Stimulated activated CD4-positive, alpha-beta T cell treated with anti-CD3 and anti-CD28 coated beads, Interleukin-1b, Interleukin-23, amount 100 ng/mL, for 48 hours (primary cell): ENCODE measurements around the gene ERCC3.
"Not testable (repeated sequence)": the region's sequence is repeated elsewhere in the genome, so short reads cannot be mapped to it uniquely, and the experiment has no call there.

Experiments used
- DNase-seq: peaks from one replicate; pipeline ENCODE4 v3.0.0-alpha.2; 2020

ERCC3 gene

DNA sequence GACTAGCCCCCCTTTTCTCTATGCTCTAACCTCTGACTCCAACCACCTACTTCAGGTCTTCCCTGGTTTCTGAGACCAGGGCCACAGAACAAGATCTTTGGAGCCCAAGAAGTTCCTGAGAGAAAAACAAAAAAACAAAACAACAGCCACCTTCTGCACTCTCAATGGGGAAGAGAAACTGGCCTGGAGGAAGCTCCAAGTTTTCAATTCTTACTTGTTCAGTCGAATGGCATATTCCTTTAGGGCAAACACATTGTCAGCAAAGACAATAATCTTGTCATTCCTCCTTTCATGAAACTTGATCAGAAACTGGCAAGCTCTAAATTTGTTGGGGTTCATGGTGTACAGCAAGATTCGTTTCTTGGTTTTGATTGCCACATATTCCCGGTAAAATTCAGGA is 15.0 kb downstream of the ERCC3 start:
- DNase-seq = no peak

- no peak for DNase-seq
Observed at GRCh38 chr2:127277028-127277427, 16.9 kb downstream of the ERCC3 start.

DNA sequence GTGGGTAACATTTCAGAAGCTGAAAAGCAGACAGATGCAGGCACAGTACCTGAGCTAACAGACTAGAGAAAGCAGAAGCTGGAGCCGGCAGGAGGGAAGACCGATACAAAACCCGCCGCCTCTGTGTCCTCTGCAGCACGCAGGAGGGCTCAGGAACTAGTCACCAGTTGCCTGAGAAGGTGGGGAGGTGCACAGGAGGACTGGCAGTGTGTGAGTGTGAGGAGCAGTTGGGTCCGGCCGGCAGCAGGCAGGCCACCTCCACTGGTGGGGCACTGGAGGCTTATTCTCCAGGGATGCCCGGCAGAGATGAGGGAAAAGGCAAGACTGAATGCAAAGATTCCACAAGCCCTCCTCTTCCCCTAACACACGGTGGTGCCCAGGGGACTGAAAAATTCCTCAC is 18.2 kb downstream of the ERCC3 start:
- DNase-seq = no peak

GRCh38 chr2:127275356-127275755 is 18.6 kb downstream of the ERCC3 start:
- no peak for DNase-seq

GRCh38 chr2:127270663-127271062 is 23.3 kb downstream of the ERCC3 start:
- no peak for DNase-seq

GRCh38 chr2:127261804-127262406 is 32.0 kb downstream of the ERCC3 start:
- no peak for DNase-seq

DNA sequence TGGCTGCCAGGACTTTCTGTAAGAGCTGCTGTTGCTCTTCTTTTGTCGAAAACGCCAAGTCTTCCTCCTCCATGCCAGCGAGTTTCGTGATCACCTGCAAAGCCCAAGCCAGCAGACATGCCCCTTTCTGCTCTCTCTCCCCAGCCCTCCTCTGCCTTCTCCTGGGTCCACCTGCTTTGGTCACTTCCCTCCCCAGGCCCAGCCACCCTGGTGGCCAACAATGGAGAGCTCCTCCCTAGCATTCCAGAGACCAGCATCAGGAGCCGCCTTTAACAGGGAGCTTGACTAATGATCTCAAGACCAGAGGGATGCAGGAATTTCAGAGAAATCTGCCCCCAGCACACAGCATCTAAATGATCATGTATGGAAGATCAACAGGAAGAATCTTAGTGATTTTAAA is 34.6 kb downstream of the ERCC3 start:
- DNase-seq = no peak

DNA sequence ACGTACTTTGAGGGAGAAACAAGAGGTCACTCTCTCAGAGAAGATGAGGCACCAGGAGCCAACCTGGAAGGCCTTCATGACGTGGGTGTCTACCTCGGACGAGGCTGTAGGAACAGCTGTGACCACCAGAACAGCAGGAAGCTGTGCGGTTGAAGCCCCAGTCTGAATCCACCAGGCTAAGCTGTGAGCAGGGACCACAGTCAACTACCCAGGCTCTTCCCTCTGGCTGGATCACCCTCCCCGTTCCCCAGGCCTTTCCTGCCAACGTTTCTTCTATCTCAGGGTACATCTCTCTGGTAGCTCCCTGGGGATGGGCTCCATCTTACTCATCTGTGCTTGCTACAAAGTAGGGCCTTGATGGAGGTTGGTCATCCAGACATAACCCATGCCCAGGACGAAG is 37.1 kb downstream of the ERCC3 start:
- no peak for DNase-seq

DNA sequence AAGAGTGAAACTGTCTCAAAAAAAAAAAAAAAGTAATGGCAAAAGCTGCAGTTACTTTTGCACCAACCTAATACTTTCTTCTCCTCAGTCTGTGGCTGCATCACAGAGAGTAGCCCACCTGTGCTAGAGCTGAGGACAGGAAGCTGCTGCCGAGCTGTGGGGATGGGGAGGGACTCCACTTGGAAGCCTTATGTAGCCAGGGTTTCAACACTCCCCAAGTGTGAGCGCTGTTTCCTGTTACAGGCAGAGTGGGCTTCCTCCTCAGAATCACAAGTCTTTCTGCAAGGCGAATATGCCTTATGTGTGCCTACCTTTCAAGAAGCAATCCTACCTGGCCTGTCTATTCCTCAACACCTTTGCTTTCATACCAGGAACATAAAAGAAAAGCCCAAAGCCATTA is 37.6 kb downstream of the ERCC3 start:
- no peak for DNase-seq

- no peak for DNase-seq
Observed at GRCh38 chr2:127255721-127256120, 38.2 kb downstream of the ERCC3 start.

DNA sequence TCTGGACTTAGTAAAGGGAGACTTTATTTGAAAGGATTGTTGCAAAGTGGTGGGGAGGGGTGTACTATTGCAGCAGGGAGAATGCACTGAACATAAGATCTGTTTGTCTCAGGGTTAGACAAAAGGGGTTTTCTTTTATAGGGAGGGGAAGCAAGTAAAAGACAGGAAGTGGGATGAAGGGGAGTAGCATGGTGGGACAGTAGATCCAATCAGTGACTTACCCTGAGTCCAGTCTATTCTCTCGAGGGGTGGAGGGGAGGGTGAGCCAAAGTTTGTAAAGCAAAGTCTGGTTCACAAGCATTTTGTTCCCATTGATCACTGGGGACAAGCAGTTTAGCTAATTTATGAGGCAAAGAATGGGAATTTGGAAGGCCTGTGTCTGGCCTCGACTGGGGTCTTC is 38.8 kb downstream of the ERCC3 start:
- no peak for DNase-seq

DNA sequence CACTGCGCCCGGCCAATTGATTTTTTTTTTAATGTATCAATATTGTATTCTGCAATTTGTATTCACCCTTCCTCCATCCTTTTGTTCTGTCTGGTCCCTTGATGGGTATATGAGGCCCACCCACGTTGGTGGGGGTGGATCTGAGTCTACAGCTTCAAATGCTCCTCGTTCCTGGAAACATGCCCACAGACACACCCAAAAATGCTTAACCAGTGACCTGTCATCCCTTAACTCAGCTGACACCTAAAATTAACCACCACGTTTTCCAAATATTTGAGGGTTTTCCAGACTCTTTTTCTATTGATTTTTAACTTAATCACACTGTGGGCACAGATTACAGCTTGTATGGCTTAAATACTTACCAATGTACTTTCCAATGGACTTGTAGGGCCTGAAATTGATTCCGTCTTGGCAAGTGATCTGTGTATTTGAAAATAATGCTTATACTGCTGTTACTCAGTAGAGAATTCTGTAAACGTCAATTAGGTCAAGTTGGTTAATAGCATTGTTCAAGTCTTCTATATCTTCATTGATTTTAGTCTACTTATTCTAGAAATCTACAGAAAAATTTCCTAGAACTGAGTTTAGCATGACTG is 39.5 kb downstream of the ERCC3 start:
- no peak for DNase-seq

DNA sequence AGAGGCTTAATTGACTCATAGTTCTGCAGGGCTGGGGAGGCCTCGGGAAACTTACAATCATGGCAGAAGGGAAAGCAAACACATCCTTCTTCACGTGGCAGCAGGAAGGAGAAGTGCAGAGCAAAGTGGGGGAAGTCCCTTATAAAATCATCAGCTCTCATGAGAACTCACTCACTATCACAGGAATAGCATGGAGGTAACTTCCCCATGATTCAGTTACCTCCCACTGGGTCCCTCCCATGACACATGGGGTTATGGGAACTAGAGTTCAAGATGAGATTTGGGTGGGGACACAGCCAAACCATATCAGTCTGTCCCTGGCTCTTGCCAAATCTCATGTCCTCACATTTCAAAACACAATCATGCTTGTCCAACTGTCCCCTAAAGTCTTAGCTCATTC is 52.8 kb downstream of the ERCC3 start:
- not testable (repeated sequence) for DNase-seq

GRCh38 chr2:127239395-127239794 is 54.5 kb downstream of the ERCC3 start:
- no peak for DNase-seq

GRCh38 chr2:127237768-127238167 is 56.2 kb downstream of the ERCC3 start:
- not testable (repeated sequence) for DNase-seq

GRCh38 chr2:127235082-127235702 is 58.8 kb downstream of the ERCC3 start:
- no peak for DNase-seq

- DNase-seq = no peak
Observed at GRCh38 chr2:127233710-127234109, 60.2 kb downstream of the ERCC3 start.

GRCh38 chr2:127231130-127231865 is 62.6 kb downstream of the ERCC3 start:
- DNase-seq = no peak

GRCh38 chr2:127229555-127229954 is 64.4 kb downstream of the ERCC3 start:
- DNase-seq = no peak

- DNase-seq = no peak
Observed at GRCh38 chr2:127228102-127228501, 65.8 kb downstream of the ERCC3 start.

DNA sequence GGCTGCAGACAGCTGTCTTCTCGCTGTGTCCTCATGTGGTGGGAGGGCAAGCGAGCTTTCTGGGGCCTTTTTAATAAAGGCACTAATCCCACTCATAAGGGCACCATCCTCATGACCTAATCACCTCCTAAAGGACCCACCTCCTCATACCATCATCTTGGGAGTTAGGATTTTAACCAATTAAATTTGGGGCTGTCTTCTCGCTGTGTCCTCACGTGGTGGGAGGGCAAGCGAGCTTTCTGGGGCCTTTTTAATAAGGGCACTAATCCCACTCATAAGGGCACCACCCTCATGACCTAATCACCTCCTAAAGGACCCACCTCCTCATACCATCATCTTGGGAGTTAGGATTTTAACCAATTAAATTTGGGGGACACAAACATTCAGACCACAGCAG is 66.7 kb downstream of the ERCC3 start:
- not testable (repeated sequence) for DNase-seq

DNA sequence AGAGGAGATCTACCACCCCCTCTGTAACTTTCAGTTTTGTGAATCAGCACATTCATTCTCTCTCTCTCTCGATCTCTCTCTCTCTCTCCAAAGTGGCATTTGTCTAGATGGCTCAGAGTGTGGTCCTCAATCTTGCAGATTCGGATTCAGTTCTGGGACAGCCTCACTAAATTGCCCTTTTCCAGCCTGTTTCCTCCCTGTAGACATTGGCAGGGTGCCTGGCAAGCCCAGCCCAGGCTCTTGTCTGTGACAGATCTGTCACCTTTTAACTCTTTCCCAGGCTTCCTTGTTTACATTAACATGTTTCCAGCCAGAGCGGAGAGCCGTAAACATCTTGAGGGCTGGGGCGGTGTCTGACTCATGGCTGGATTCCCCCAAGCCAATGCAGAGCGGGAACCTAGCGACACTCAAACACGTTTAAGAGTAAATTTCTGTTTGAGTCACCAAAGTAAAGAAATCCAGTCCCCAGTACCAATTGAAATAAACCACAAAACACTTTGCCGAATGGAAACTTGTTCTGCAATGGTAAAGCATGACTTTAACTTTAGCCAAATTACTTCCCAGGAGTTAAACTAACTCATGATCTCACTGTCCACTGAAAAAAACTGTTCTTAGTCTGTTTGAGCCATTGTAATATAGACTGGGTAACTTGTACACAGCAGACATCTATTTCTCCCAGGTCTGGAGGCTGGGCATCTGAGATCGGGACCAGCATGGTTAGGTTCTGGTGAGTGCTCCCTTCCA is 67.3 kb downstream of the ERCC3 start:
- DNase-seq = peak; percentile 64

GRCh38 chr2:127226132-127226519 is 67.8 kb downstream of the ERCC3 start:
- no peak for DNase-seq
